Activated T-cell treated with anti-CD3 and anti-CD28 coated beads, Interleukin-2, amount 50 U/mL, for 4 hours (primary cell): ENCODE measurements around the gene C1QTNF6. TPM values are rescaled to one million over a fixed set of nuclear protein-coding genes. Genes with fewer than 3 reads are reported as not detected.
"Not testable (repeated sequence)": the region's sequence is repeated elsewhere in the genome, so short reads cannot be mapped to it uniquely, and the experiment has no call there.

Experiments used
- ATAC-seq, 2 donors: fragments of 200-7000 bp; cut with Tn5 transposase; one replicate each; pipeline ENCODE4 v1.10.0; 2021
- DNase-seq: peaks from one replicate; pipeline ENCODE4 v3.0.0-alpha.2; 2020
- H3K27me3 Mint-ChIP-seq: one replicate; pipeline ENCODE4 v1.8.0; 2021; ENCODE audit warnings: low read depth, mixed read lengths
- H3K36me3 Mint-ChIP-seq: one replicate; pipeline ENCODE4 v1.8.0; 2022; ENCODE audit warnings: mixed read lengths; ENCODE audit not compliant: insufficient read depth
- H3K4me1 Mint-ChIP-seq: one replicate; pipeline ENCODE4 v1.8.0; 2021; ENCODE audit warnings: low read depth, mixed read lengths
- H3K4me3 Mint-ChIP-seq: one replicate; pipeline ENCODE4 v1.8.0; 2021; ENCODE audit warnings: mild to moderate bottlenecking, moderate library complexity, mixed read lengths
- H3K9me3 Mint-ChIP-seq: one replicate; pipeline ENCODE4 v1.8.0; 2021; ENCODE audit warnings: mixed read lengths
- total RNA-seq, 3 donors: library from RNA; stranded (reverse); gene quantifications; one replicate each; pipeline ENCODE4 v1.2.1, GENCODE V29; 2021

Gene C1QTNF6
- total RNA-seq, 3 donors from 2014 or later: 0.96 to 2.4 (median 1.2) TPM

DNA sequence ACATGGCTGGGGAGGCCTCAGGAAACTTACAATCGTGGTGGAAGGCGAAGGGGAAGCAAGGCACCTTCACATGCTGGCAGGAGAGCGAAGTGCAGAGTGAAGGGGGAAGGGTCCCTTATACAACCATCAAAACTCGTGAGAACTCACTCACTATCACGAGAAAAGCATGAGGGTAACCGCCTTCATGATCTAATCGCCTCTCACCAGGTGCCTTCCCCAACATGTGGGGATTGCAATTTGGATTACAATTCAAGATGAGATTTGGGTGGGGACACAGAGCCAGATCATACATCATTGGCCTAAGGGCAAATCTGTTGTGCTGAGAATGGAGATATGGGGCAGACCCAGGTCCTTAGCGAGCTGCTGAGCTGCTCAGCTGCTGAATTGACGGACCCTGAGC lies 13.1 kb downstream of the C1QTNF6 start:
- Mint-ChIP-seq H3K4me1 (peaks cover 19% of the 10 kb centered on the region), H3K9me3 (no peaks in the 10 kb centered on the region), H3K36me3 (no peaks in the 10 kb centered on the region), H3K4me3 (no peak overlapping the region), H3K27me3 (peaks cover 4% of the 10 kb centered on the region)
- ATAC-seq (no peak), DNase-seq (no peak)

DNA sequence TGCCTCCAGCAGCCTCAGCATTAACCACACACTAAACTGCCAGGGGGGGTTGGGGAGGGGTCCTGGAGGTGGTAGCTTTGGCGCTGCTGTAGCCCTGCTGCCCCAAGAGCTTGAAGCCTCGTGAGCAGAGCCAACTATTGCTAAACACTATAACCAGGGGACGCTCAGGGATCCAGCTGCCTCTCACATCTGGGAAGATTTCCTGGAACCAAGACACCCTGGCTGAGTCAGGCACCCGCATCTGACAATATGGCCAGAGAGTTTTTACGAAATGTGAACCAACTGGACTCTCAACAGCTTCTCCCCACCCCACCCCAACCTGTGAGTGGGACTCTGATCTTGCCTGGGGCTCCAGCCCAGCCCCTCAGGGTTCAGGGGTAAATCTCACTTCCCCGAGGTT lies 14.3 kb downstream of the C1QTNF6 start:
- no peak for DNase-seq
- Mint-ChIP-seq H3K36me3 (no peaks in the 10 kb centered on the region), H3K9me3 (no peaks in the 10 kb centered on the region), H3K4me1 (peaks cover 30% of the 10 kb centered on the region), H3K4me3 (no peak overlapping the region), H3K27me3 (peaks cover 4% of the 10 kb centered on the region)
- ATAC-seq: no peak

- ATAC-seq (no peak), DNase-seq (no peak)
- Mint-ChIP-seq H3K4me1 (peaks cover 42% of the 10 kb centered on the region), H3K36me3 (no peaks in the 10 kb centered on the region), H3K9me3 (no peaks in the 10 kb centered on the region), H3K27me3 (peaks cover 4% of the 10 kb centered on the region), H3K4me3 (no peak overlapping the region)
Measured at GRCh38 chr22:37172266-37173245, 15.5 kb downstream of the C1QTNF6 start.

DNA sequence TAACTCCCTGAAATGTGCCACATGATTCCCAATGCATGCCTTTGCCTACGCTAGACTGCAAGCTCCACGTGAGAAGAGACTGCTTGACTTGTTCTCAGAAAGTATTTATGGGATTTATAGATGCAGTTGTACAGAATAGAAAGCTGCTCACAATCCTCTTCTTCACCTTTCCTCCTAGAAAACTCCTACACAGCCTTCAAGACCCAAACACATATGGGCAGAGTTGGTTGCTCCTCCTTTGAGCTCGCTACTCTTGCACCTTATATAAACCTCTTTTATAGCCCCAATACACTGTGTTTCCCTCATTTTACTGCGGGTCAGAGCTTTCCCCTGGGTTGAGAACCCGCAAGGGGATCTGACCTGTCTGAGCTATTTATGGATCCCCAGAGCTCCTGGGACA lies 16.4 kb downstream of the C1QTNF6 start:
- Mint-ChIP-seq H3K4me3 (no peak overlapping the region), H3K4me1 (peaks cover 46% of the 10 kb centered on the region), H3K27me3 (peaks cover 3% of the 10 kb centered on the region), H3K9me3 (no peaks in the 10 kb centered on the region), H3K36me3 (no peaks in the 10 kb centered on the region)
- DNase-seq (no peak), ATAC-seq (no peak)

- not testable (repeated sequence) for H3K36me3 Mint-ChIP-seq, H3K4me3 Mint-ChIP-seq, DNase-seq, H3K9me3 Mint-ChIP-seq, H3K27me3 Mint-ChIP-seq, ATAC-seq
- H3K4me1 Mint-ChIP-seq: peaks cover 48% of the 10 kb centered on the region
Measured at GRCh38 chr22:37170689-37171405, 17.2 kb downstream of the C1QTNF6 start.

DNA sequence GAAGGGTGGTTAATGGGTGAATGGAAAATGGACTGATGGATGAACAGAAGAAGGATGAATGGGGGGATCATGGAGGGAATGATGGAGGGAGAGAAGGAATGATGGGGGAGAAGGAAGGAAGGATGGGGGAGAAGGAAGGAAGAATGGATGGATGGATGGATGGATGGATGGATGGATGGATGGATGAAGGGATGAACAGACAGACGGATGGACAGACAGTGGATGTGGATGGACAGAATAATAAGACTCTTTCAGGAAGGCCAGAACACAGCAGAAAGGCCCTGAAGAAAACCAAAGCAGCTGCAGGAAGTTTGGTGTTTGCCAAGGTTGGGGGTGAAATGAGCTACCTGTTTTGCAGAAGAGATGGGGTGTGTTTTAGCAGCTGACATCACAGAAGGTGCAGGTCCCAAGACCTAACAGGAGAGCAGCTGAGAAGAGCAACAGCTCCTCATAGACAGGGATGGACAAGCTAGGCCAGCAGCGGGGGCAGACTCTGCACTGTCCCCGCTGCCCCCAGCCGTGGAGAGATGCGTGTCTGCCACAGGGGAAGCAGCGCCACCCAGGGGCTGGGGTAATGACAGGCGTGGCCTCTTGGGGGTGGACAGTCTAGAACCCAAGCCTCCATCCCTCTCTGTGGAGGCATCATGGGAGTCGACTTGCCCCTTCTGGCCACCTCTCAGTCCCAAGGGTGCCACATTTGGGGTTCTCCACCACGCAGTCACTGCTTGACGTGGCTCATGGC lies 17.9 kb downstream of the C1QTNF6 start:
- ATAC-seq (no peak), DNase-seq (no peak)
- no peaks in the 10 kb centered on the region for H3K27me3 Mint-ChIP-seq

DNA sequence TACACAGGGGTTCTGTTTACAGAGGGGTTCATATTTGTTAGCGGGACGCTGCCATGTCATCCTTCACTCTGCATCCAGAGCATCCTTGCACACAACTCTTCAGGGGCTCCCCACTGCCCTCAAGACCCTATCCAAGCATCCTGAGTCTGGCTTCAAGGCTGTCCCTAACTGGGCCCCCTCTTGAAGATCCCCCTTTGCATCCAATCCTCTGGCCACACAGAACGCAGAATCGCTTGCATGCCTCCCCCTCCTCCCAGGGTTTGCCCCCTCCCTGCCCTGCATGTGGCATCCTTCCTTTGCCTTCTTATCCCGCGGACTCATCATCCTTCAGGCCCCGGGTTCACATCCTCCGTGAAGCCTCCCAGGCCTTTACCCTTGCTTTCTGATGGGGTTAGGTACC lies 18.6 kb downstream of the C1QTNF6 start:
- Mint-ChIP-seq H3K4me1 (peaks cover 61% of the 10 kb centered on the region), H3K36me3 (no peaks in the 10 kb centered on the region), H3K4me3 (no peak overlapping the region), H3K9me3 (no peaks in the 10 kb centered on the region), H3K27me3 (no peaks in the 10 kb centered on the region)
- ATAC-seq: no peak
- DNase-seq: no peak

More for the DNA sequence above, 17.9 kb downstream of the C1QTNF6 start:
- Mint-ChIP-seq H3K9me3 (no peaks in the 10 kb centered on the region), H3K4me1 (peaks cover 54% of the 10 kb centered on the region), H3K4me3 (no peak overlapping the region), H3K36me3 (no peaks in the 10 kb centered on the region)

DNA sequence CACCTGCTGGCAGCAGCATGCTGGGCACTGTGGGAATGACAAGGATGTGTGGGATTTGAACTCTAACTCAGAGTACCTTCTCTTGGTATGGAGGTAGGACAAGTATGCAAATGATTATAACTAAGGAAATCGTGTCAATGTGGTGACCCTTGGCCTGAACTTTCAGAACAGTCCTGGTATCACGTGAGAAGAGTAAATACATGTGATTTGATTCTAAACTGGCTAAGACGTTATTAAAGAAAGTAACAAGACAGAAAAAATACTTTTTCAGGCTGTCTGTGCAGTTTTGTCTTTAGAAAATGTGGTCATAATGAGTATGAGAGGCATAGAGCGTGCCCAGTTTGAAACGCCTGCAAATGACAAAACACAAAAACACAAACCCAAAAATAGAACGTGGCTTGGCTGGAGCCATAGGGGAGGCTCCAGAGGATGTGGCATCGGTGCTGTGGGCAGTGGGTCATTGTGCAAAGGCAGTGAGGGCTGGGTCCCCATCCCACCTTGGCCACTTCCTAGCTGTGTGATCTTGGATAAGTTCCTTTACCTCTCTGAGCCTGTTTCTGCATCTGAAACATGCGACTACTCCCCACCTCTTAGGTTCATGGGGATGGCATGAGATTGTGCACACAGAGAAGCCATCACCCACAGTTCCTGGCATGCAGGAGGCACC lies 19.9 kb downstream of the C1QTNF6 start:
- H3K27me3 Mint-ChIP-seq: no peaks in the 10 kb centered on the region
- peak overlapping the region; percentile 79 for H3K4me3 Mint-ChIP-seq
- no peak for DNase-seq

GRCh38 chr22:37167176-37167980 lies 20.7 kb downstream of the C1QTNF6 start:
- ATAC-seq (no peak), DNase-seq (no peak)
- no peaks in the 10 kb centered on the region for H3K27me3 Mint-ChIP-seq
- H3K36me3 Mint-ChIP-seq: no peaks in the 10 kb centered on the region
- no peaks in the 10 kb centered on the region for H3K9me3 Mint-ChIP-seq
- H3K4me1 Mint-ChIP-seq: peaks cover 81% of the 10 kb centered on the region
- peak overlapping the region; percentile 79 for H3K4me3 Mint-ChIP-seq

More for the DNA sequence above, 19.9 kb downstream of the C1QTNF6 start:
- Mint-ChIP-seq H3K36me3 (no peaks in the 10 kb centered on the region), H3K4me1 (peaks cover 73% of the 10 kb centered on the region), H3K9me3 (no peaks in the 10 kb centered on the region)
- no peak for ATAC-seq

- ATAC-seq: peak; percentile 23 to 42
- DNase-seq: peak; percentile 82
- H3K4me3 Mint-ChIP-seq: peak overlapping the region; percentile 79
- no peaks in the 10 kb centered on the region for H3K27me3 Mint-ChIP-seq
- no peaks in the 10 kb centered on the region for H3K9me3 Mint-ChIP-seq
- H3K36me3 Mint-ChIP-seq: no peaks in the 10 kb centered on the region
- H3K4me1 Mint-ChIP-seq: peaks cover 88% of the 10 kb centered on the region
Measured at GRCh38 chr22:37166675-37167066, 21.4 kb downstream of the C1QTNF6 start.

GRCh38 chr22:37165940-37166674 lies 21.9 kb downstream of the C1QTNF6 start:
- Mint-ChIP-seq H3K27me3 (no peaks in the 10 kb centered on the region), H3K36me3 (no peaks in the 10 kb centered on the region), H3K4me1 (peaks cover 91% of the 10 kb centered on the region), H3K4me3 (peak overlapping the region; percentile 79), H3K9me3 (no peaks in the 10 kb centered on the region)
- no peak for ATAC-seq
- no peak for DNase-seq

- Mint-ChIP-seq H3K4me1 (peaks cover 91% of the 10 kb centered on the region), H3K4me3 (no peak overlapping the region), H3K36me3 (no peaks in the 10 kb centered on the region), H3K27me3 (no peaks in the 10 kb centered on the region), H3K9me3 (no peaks in the 10 kb centered on the region)
- DNase-seq (no peak), ATAC-seq (no peak)
Measured at GRCh38 chr22:37165066-37165465, 23.0 kb downstream of the C1QTNF6 start.

DNA sequence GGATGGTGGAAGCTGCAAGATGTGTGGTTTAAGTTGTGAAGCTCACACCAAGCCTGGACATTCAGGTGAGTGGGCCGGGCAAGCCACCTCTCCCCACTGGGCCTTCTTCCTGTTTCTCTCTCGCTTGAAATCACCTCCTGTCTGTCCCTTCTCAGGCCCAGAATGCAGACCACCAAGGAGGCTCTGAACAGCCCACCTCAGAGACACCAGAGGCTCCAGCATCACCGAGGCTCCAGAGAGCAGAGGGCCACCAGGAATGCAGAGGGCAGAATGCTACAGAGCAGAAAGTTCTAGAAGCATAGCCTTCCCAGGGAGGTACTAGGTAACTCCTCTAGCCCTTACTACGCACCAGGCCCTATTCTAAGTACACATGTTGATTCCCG lies 23.6 kb downstream of the C1QTNF6 start:
- DNase-seq (no peak), ATAC-seq (no peak)
- Mint-ChIP-seq H3K9me3 (no peaks in the 10 kb centered on the region), H3K36me3 (no peaks in the 10 kb centered on the region), H3K4me1 (peaks cover 89% of the 10 kb centered on the region), H3K27me3 (no peaks in the 10 kb centered on the region), H3K4me3 (peak overlapping the region; percentile 8)
